Astrocyte (in vitro differentiated cells and primary cell): ENCODE data around the gene ADGRB3.
A peak's percentile ranks its signal among the peaks of the same experiment; 100 is the strongest.

Source experiments
- EZH2 ChIP-seq: IDR thresholded peaks from 2 replicates; pipeline ENCODE4 v1.6.1; 2012; ENCODE audit warnings: mild to moderate bottlenecking, low read length, inconsistent platforms; ENCODE audit not compliant: insufficient read depth
- TF ChIP-seq, protein P1 (sequence below): IDR thresholded peaks from 2 replicates; pipeline ENCODE4 v1.5.1; 2011; ENCODE audit warnings: low read depth, mild to moderate bottlenecking, inconsistent platforms, low read length, moderate library complexity; ENCODE audit not compliant: insufficient read depth

DNA sequence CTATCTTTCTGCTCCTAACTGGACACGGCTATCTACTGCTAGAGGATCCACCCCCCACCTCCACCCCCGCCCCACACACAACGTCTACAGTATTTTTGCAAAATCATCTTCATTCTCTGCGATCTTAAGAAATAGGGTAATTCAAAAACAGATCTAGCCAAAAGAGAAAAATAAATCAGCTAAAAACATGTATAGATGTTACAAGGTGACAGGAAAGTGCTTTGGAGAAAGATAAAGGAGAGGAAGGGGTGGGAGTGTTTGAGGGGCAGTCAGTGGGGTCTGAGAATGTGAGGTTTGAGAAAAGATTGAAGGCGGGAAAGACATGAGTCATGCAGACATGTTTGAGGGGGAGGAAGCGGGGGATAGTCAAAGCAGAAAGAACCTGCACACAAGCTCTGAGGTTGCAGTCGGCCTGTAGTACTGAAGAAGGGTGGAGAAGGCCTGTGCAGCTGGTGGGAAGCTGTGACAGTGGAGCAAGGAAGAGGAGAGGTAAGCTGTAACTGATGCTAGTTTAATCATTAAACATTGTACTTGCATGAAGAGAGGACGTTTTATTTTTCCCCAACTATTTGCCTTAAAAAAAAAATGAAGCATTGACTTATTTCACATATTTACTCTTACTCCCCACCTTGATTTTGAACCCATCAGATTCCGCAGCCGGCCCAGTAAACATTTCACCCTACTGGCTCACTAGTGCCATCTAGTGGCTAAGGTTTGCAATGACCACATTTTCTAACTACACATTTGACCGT lies 332.6 kb downstream of the ADGRB3 start:
- TF ChIP-seq, protein P1, sequence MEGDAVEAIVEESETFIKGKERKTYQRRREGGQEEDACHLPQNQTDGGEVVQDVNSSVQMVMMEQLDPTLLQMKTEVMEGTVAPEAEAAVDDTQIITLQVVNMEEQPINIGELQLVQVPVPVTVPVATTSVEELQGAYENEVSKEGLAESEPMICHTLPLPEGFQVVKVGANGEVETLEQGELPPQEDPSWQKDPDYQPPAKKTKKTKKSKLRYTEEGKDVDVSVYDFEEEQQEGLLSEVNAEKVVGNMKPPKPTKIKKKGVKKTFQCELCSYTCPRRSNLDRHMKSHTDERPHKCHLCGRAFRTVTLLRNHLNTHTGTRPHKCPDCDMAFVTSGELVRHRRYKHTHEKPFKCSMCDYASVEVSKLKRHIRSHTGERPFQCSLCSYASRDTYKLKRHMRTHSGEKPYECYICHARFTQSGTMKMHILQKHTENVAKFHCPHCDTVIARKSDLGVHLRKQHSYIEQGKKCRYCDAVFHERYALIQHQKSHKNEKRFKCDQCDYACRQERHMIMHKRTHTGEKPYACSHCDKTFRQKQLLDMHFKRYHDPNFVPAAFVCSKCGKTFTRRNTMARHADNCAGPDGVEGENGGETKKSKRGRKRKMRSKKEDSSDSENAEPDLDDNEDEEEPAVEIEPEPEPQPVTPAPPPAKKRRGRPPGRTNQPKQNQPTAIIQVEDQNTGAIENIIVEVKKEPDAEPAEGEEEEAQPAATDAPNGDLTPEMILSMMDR = peak; percentile 80
- TF ChIP-seq EZH2 = no peak
